ENCODE data around the gene CPNE9. TPM values are rescaled to one million over a fixed set of nuclear protein-coding genes. Genes with fewer than 3 reads are reported as not detected.

The CPNE9 gene
- total RNA-seq, 4 donors from 2014 or later, result not detected

DNA sequence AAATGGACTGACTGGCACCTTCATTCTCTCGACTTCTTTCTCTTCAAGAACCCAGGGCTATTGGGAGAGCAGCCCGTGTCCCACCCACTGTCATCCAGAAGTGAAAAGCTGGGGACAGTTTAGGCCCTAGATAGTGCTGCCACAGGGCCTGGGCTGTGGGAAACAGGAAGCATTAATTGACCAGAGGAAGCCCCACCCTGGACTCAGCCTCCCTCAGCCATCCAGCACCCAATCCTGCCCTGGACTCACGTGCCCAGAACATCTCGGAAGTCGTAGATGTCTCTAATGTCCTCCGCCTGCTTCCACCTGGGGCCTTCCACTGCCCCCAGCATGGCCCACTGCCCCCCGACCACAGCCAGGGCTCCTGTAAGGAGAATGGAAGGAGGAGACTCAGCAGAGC lies 63.8 kb downstream of the CPNE9 start:
- peaks cover 9 to 11% of the 10 kb centered on the region in 2 donors for H3K4me1 ChIP-seq
- DNase-seq (peak in 1 of 2 donors; percentile 20), ATAC-seq (no peak)
- H3K27ac ChIP-seq, result peak overlapping the region in 3 of 4 donors; percentile 59 to 78 (median 61)
- in situ Hi-C loops (cut with MboI; ENCODE audit: low sequenced_read_pairs in 4 of 4), result no loop called here
- no peaks in the 10 kb centered on the region for H3K27me3 ChIP-seq
- H3K36me3 ChIP-seq, result no peaks in the 10 kb centered on the region
- H3K4me3 ChIP-seq, result no peak overlapping the region
- no peaks in the 10 kb centered on the region for H3K9me3 ChIP-seq
- TF ChIP-seq CTCF (IDR thresholded peaks at IDR 0.05 in 4 of 5, conservative IDR thresholded peaks at IDR 0.05 in 1 of 5), result no peak
- TF ChIP-seq POLR2A (IDR thresholded peaks at IDR 0.05), result no peak
- intact Hi-C loops (cut with DNase I; ENCODE audit: low total_unique reads), result no loop called here

- H3K4me3 ChIP-seq, result no peak overlapping the region
- H3K4me1 ChIP-seq, result peaks cover 9 to 11% of the 10 kb centered on the region in 2 donors
Observed at GRCh38 chr3:9768141-9768775, 64.6 kb downstream of the CPNE9 start.

GRCh38 chr3:9769012-9769411 lies 65.4 kb downstream of the CPNE9 start:
- intact Hi-C loops (cut with DNase I; ENCODE audit: low total_unique reads), result no loop called here
- no peak for ATAC-seq
- Histone ChIP-seq H3K27me3 (no peaks in the 10 kb centered on the region), H3K27ac (peak overlapping the region; percentile 64 to 80 (median 78)), H3K36me3 (no peaks in the 10 kb centered on the region), H3K4me3 (peak overlapping the region; percentile 60 to 64 (median 62)), H3K4me1 (peaks cover 9 to 11% of the 10 kb centered on the region in 2 donors), H3K9me3 (no peaks in the 10 kb centered on the region)
- in situ Hi-C loops (cut with MboI; ENCODE audit: low sequenced_read_pairs in 4 of 4), result no loop called here
- DNase-seq, result no peak
- TF ChIP-seq POLR2A (IDR thresholded peaks at IDR 0.05) (no peak), CTCF (IDR thresholded peaks at IDR 0.05 in 4 of 5, conservative IDR thresholded peaks at IDR 0.05 in 1 of 5) (no peak)

More at GRCh38 chr3:9768141-9768775, 64.6 kb downstream of the CPNE9 start:
- no peak for DNase-seq
- Histone ChIP-seq H3K9me3 (no peaks in the 10 kb centered on the region), H3K27me3 (no peaks in the 10 kb centered on the region), H3K36me3 (no peaks in the 10 kb centered on the region), H3K27ac (peak overlapping the region; percentile 61 to 80 (median 71))
- in situ Hi-C loops (cut with MboI; ENCODE audit: low sequenced_read_pairs in 4 of 4) (no loop called here), intact Hi-C loops (cut with DNase I; ENCODE audit: low total_unique reads) (no loop called here)
- ATAC-seq, result no peak
- TF ChIP-seq POLR2A (IDR thresholded peaks at IDR 0.05) (no peak), CTCF (IDR thresholded peaks at IDR 0.05 in 4 of 5, conservative IDR thresholded peaks at IDR 0.05 in 1 of 5) (no peak)

GRCh38 chr3:9769426-9770275 lies 66.0 kb downstream of the CPNE9 start, which contains the start of gene CAMK1:
Gene CAMK1, minus strand, starts transcription at chr3:9769947. Its CDS starts 2,198 bp downstream, at chr3:9767749.
- ATAC-seq (peak; percentile 68 to 77), DNase-seq (peak; percentile 50 to 53)
- no peaks in the 10 kb centered on the region for H3K27me3 ChIP-seq
- peaks cover 9 to 11% of the 10 kb centered on the region in 2 donors for H3K4me1 ChIP-seq
- TF ChIP-seq CTCF (IDR thresholded peaks at IDR 0.05 in 4 of 5, conservative IDR thresholded peaks at IDR 0.05 in 1 of 5), result no peak
- TF ChIP-seq POLR2A (IDR thresholded peaks at IDR 0.05), result peak; percentile 52 to 61
- no peaks in the 10 kb centered on the region for H3K9me3 ChIP-seq
- H3K36me3 ChIP-seq, result no peaks in the 10 kb centered on the region
- intact Hi-C loops (cut with DNase I; ENCODE audit: low total_unique reads) (no loop called here), in situ Hi-C loops (cut with MboI; ENCODE audit: low sequenced_read_pairs in 4 of 4) (no loop called here)
- H3K27ac ChIP-seq, result peak within 1 kb of the TSS; percentile 64 to 80 (median 78)
- H3K4me3 ChIP-seq, result peak within 1 kb of the TSS; percentile 60 to 64 (median 62)
